ENCODE measurements around the gene STK40. TPM values are rescaled to one million over a fixed set of nuclear protein-coding genes. Genes with fewer than 3 reads are reported as not detected.

STK40 gene
- total RNA-seq, 2 donors from 2014 or later: 58.2 to 76.1 TPM

GRCh38 chr1:36322041-36322785 lies 63.5 kb downstream of the STK40 start:
- ATAC-seq: no peak
- H3K4me1 Mint-ChIP-seq (ENCODE audit: low read depth in 2 of 2): peaks cover 1 to 15% of the 10 kb centered on the region in 2 donors

GRCh38 chr1:36321119-36321951 lies 64.4 kb downstream of the STK40 start:
- H3K27ac Mint-ChIP-seq: peak overlapping the region in 1 of 2 donors; percentile 49
- H3K4me1 Mint-ChIP-seq (ENCODE audit: low read depth in 2 of 2): peaks cover 0 to 15% of the 10 kb centered on the region in 2 donors
- ATAC-seq (peak in 1 of 2 donors; percentile 26), DNase-seq (ENCODE audit: low spot score) (no peak)
- H3K4me3 Mint-ChIP-seq: peak overlapping the region; percentile 38
- no peaks in the 10 kb centered on the region for H3K27me3 Mint-ChIP-seq
- H3K9me3 Mint-ChIP-seq: no peaks in the 10 kb centered on the region
- no peaks in the 10 kb centered on the region for H3K36me3 Mint-ChIP-seq

More at GRCh38 chr1:36322041-36322785, 63.5 kb downstream of the STK40 start:
- no peak for DNase-seq (ENCODE audit: low spot score)
- Mint-ChIP-seq H3K27me3 (peaks cover 0 to 1% of the 10 kb centered on the region in 2 donors), H3K4me3 (peak overlapping the region; percentile 53), H3K9me3 (no peaks in the 10 kb centered on the region), H3K36me3 (no peaks in the 10 kb centered on the region), H3K27ac (peak overlapping the region in 1 of 2 donors; percentile 49)

GRCh38 chr1:36320767-36321118 lies 65.0 kb downstream of the STK40 start:
- ATAC-seq (no peak), DNase-seq (ENCODE audit: low spot score) (no peak)
- Mint-ChIP-seq H3K4me3 (peak overlapping the region; percentile 36), H3K27me3 (no peaks in the 10 kb centered on the region), H3K9me3 (no peaks in the 10 kb centered on the region), H3K36me3 (no peaks in the 10 kb centered on the region), H3K27ac (peak overlapping the region in 1 of 2 donors; percentile 39), H3K4me1 (ENCODE audit: low read depth in 2 of 2) (peaks cover 0 to 15% of the 10 kb centered on the region in 2 donors)

- Mint-ChIP-seq H3K27me3 (no peaks in the 10 kb centered on the region), H3K4me3 (peak overlapping the region; percentile 36), H3K9me3 (no peaks in the 10 kb centered on the region), H3K4me1 (ENCODE audit: low read depth in 2 of 2) (peaks cover 0 to 15% of the 10 kb centered on the region in 2 donors), H3K36me3 (no peaks in the 10 kb centered on the region), H3K27ac (peak overlapping the region in 1 of 2 donors; percentile 39)
- DNase-seq (ENCODE audit: low spot score) (no peak), ATAC-seq (no peak)
These were observed 65.4 kb downstream of the STK40 start for GRCh38 chr1:36320291-36320761.

GRCh38 chr1:36309397-36309796 lies 76.3 kb downstream of the STK40 start:
- Mint-ChIP-seq H3K4me3 (no peak overlapping the region), H3K9me3 (no peaks in the 10 kb centered on the region), H3K27ac (no peak overlapping the region), H3K36me3 (no peaks in the 10 kb centered on the region), H3K27me3 (no peaks in the 10 kb centered on the region), H3K4me1 (ENCODE audit: low read depth in 2 of 2) (peaks cover 5 to 12% of the 10 kb centered on the region in 2 donors)
- ATAC-seq (no peak), DNase-seq (ENCODE audit: low spot score) (no peak)

GRCh38 chr1:36307601-36308330 lies 78.0 kb downstream of the STK40 start:
- Mint-ChIP-seq H3K27me3 (no peaks in the 10 kb centered on the region), H3K4me3 (peak overlapping the region; percentile 90), H3K36me3 (peaks cover 7% of the 10 kb centered on the region), H3K9me3 (no peaks in the 10 kb centered on the region), H3K27ac (peak overlapping the region; percentile 63 to 88), H3K4me1 (ENCODE audit: low read depth in 2 of 2) (peaks cover 5 to 14% of the 10 kb centered on the region in 2 donors)
- ATAC-seq (no peak), DNase-seq (ENCODE audit: low spot score) (no peak)

- H3K4me3 Mint-ChIP-seq: peak overlapping the region; percentile 90
- DNase-seq (ENCODE audit: low spot score): peak; percentile 94
- H3K9me3 Mint-ChIP-seq: no peaks in the 10 kb centered on the region
- peak; percentile 100 for ATAC-seq
- no peaks in the 10 kb centered on the region for H3K27me3 Mint-ChIP-seq
- peak overlapping the region; percentile 63 to 88 for H3K27ac Mint-ChIP-seq
- peaks cover 5 to 14% of the 10 kb centered on the region in 2 donors for H3K4me1 Mint-ChIP-seq (ENCODE audit: low read depth in 2 of 2)
- peaks cover 15% of the 10 kb centered on the region for H3K36me3 Mint-ChIP-seq
These were observed 78.7 kb downstream of the STK40 start for GRCh38 chr1:36306902-36307456.

- H3K9me3 Mint-ChIP-seq: no peaks in the 10 kb centered on the region
- peaks cover 6 to 14% of the 10 kb centered on the region in 2 donors for H3K4me1 Mint-ChIP-seq (ENCODE audit: low read depth in 2 of 2)
- H3K36me3 Mint-ChIP-seq: peaks cover 17% of the 10 kb centered on the region
- DNase-seq (ENCODE audit: low spot score) (no peak), ATAC-seq (peak; percentile 58 to 64)
- H3K4me3 Mint-ChIP-seq: peak within 1 kb of the TSS; percentile 90
- H3K27ac Mint-ChIP-seq: peak within 1 kb of the TSS; percentile 63 to 88
- no peaks in the 10 kb centered on the region for H3K27me3 Mint-ChIP-seq
These were observed 79.4 kb downstream of the STK40 start, which contains the start of gene SH3D21 for GRCh38 chr1:36306210-36306901. Gene SH3D21 (plus strand): TSS chr1:36306368. CDS start chr1:36306421, 53 bp downstream.

GRCh38 chr1:36305915-36306209 lies 79.9 kb downstream of the STK40 start:
- ATAC-seq: no peak
- H3K4me3 Mint-ChIP-seq: peak overlapping the region; percentile 90
- no peaks in the 10 kb centered on the region for H3K27me3 Mint-ChIP-seq
- no peak for DNase-seq (ENCODE audit: low spot score)
- no peak overlapping the region for H3K27ac Mint-ChIP-seq
- peaks cover 9 to 14% of the 10 kb centered on the region in 2 donors for H3K4me1 Mint-ChIP-seq (ENCODE audit: low read depth in 2 of 2)
- H3K36me3 Mint-ChIP-seq: peaks cover 22% of the 10 kb centered on the region
- H3K9me3 Mint-ChIP-seq: no peaks in the 10 kb centered on the region

GRCh38 chr1:36304970-36305914 lies 80.5 kb downstream of the STK40 start:
- H3K4me3 Mint-ChIP-seq: peak overlapping the region; percentile 90
- DNase-seq (ENCODE audit: low spot score): no peak
- H3K36me3 Mint-ChIP-seq: peaks cover 28% of the 10 kb centered on the region
- H3K27ac Mint-ChIP-seq: no peak overlapping the region
- H3K4me1 Mint-ChIP-seq (ENCODE audit: low read depth in 2 of 2): peaks cover 9 to 14% of the 10 kb centered on the region in 2 donors
- H3K27me3 Mint-ChIP-seq: no peaks in the 10 kb centered on the region
- no peaks in the 10 kb centered on the region for H3K9me3 Mint-ChIP-seq
- no peak for ATAC-seq

- no peak for ATAC-seq
- no peak for DNase-seq (ENCODE audit: low spot score)
- peaks cover 28% of the 10 kb centered on the region for H3K36me3 Mint-ChIP-seq
- H3K27me3 Mint-ChIP-seq: no peaks in the 10 kb centered on the region
- H3K4me1 Mint-ChIP-seq (ENCODE audit: low read depth in 2 of 2): peaks cover 9 to 19% of the 10 kb centered on the region in 2 donors
- H3K4me3 Mint-ChIP-seq: no peak overlapping the region
- no peak overlapping the region for H3K27ac Mint-ChIP-seq
- H3K9me3 Mint-ChIP-seq: no peaks in the 10 kb centered on the region
These were observed 81.2 kb downstream of the STK40 start for GRCh38 chr1:36304521-36304920.

All from natural killer cell treated with Interleukin-12 subunit alpha and Interleukin-12 subunit beta and Interleukin-15 and Interleukin-18, amount 100 ng/mL, for 72 hours (primary cell).